Tibial artery (tissue), 4 donors: ENCODE data around the gene TMEM135.
"Not testable (repeated sequence)": the region's sequence is repeated elsewhere in the genome, so short reads cannot be mapped to it uniquely, and the experiment has no call there.

Experiments used
- DNase-seq, 2 donors: peaks; one replicate each; pipeline ENCODE4 v3.0.0-alpha.2; 2019
- H3K27ac ChIP-seq, 2 donors: fragments of 200-600 bp; sonication (generic) in 1 of 2; 1 replicate in 1 of 2; 2 replicates in 1 of 2; pipeline ENCODE4 v1.5.1; 2018 to 2019; ENCODE audit warnings: mild to moderate bottlenecking in 1 of 2
- H3K27me3 ChIP-seq, 2 donors: fragments of 200-600 bp; sonication (generic) in 1 of 2; one replicate each; pipeline versions ENCODE4 v1.5.1 to v1.6.0; 2016 to 2019
- H3K36me3 ChIP-seq, 3 donors: fragments of 200-600 bp; sonication (generic) in 2 of 3; one replicate each; pipeline ENCODE4 v1.5.1; 2016 to 2019; ENCODE audit warnings: mild to moderate bottlenecking in 2 of 3
- H3K4me1 ChIP-seq, 4 donors: fragments of 200-600 bp; sonication (generic) in 2 of 4; 1 replicate in 3 of 4; 2 replicates in 1 of 4; pipeline ENCODE4 v1.5.1; 2016 to 2019
- H3K4me3 ChIP-seq, 2 donors: fragments of 200-600 bp; sonication (generic) in 1 of 2; 1 replicate in 1 of 2; 2 replicates in 1 of 2; pipeline ENCODE4 v1.5.1; 2018 to 2019; ENCODE audit warnings: mild to moderate bottlenecking in 2 of 2
- H3K9me3 ChIP-seq, 3 donors: fragments of 200-600 bp; sonication (generic) in 1 of 3; one replicate each; pipeline ENCODE4 v1.5.1; 2016 to 2019
- intact Hi-C: fragments of 100-400 bp; cut with DNase I; formaldehyde crosslinking; loops from one replicate; pipeline ENCODE4 v1.15.0; 2023; ENCODE audit warnings: low total_unique reads
- TF ChIP-seq, protein P1 (sequence below), 2 experiments: fragments of 200-600 bp in 1 of 2; fragments of 450-650 bp in 1 of 2; IDR thresholded peaks; one replicate each; pipeline ENCODE4 v1.5.1; 2017 to 2019; ENCODE audit warnings: antibody characterized with exemption in 2 of 2, mild to moderate bottlenecking in 1 of 2, moderate library complexity in 1 of 2

Gene TMEM135

GRCh38 chr11:87179621-87180020, 141.9 kb downstream of the TMEM135 start:
- intact Hi-C loops, result no loop called here
- H3K9me3 ChIP-seq, result no peaks in the 10 kb centered on the region
- no peak for DNase-seq

DNA sequence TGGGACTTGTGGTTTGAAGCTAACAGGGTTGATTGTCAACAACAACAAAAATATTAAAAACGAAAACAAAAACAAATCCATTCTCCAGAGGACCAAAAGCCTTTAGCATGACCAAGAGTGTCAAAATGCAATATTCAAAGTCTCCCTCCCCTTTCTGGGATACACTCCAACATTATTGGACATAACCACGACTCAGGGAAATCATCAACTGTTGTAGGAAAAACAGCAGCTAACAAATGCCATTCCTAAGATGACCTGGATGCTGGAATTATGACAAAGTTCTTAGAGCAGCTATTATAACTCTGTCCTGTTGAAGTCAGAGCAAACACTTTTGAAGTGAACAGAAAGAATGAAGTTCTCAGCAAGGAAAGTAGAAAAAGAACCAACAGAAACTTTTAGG, 143.0 kb downstream of the TMEM135 start:
- no peak for DNase-seq
- intact Hi-C loops, result no loop called here
- TF ChIP-seq, protein P1, sequence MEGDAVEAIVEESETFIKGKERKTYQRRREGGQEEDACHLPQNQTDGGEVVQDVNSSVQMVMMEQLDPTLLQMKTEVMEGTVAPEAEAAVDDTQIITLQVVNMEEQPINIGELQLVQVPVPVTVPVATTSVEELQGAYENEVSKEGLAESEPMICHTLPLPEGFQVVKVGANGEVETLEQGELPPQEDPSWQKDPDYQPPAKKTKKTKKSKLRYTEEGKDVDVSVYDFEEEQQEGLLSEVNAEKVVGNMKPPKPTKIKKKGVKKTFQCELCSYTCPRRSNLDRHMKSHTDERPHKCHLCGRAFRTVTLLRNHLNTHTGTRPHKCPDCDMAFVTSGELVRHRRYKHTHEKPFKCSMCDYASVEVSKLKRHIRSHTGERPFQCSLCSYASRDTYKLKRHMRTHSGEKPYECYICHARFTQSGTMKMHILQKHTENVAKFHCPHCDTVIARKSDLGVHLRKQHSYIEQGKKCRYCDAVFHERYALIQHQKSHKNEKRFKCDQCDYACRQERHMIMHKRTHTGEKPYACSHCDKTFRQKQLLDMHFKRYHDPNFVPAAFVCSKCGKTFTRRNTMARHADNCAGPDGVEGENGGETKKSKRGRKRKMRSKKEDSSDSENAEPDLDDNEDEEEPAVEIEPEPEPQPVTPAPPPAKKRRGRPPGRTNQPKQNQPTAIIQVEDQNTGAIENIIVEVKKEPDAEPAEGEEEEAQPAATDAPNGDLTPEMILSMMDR (IDR thresholded peaks at IDR 0.05), result no peak

More at GRCh38 chr11:87179621-87180020, 141.9 kb downstream of the TMEM135 start:
- Histone ChIP-seq H3K27me3 (no peaks in the 10 kb centered on the region), H3K36me3 (no peaks in the 10 kb centered on the region), H3K4me3 (no peak overlapping the region), H3K27ac (no peak overlapping the region), H3K4me1 (peaks cover 0 to 8% (median 2%) of the 10 kb centered on the region in 4 donors)
- TF ChIP-seq, protein P1 (IDR thresholded peaks at IDR 0.05), result no peak

GRCh38 chr11:87181143-87181542, 143.4 kb downstream of the TMEM135 start:
- no peak overlapping the region for H3K27ac ChIP-seq
- no peaks in the 10 kb centered on the region for H3K27me3 ChIP-seq
- TF ChIP-seq, protein P1 (IDR thresholded peaks at IDR 0.05), result no peak
- intact Hi-C loops, result no loop called here
- no peaks in the 10 kb centered on the region for H3K9me3 ChIP-seq
- no peak for DNase-seq
- no peaks in the 10 kb centered on the region for H3K4me1 ChIP-seq
- no peaks in the 10 kb centered on the region for H3K36me3 ChIP-seq
- H3K4me3 ChIP-seq, result no peak overlapping the region

More for the DNA sequence above, 143.0 kb downstream of the TMEM135 start:
- Histone ChIP-seq H3K36me3 (no peaks in the 10 kb centered on the region), H3K27me3 (no peaks in the 10 kb centered on the region), H3K27ac (no peak overlapping the region), H3K9me3 (no peaks in the 10 kb centered on the region), H3K4me1 (no peaks in the 10 kb centered on the region), H3K4me3 (no peak overlapping the region)

GRCh38 chr11:87185228-87185627, 147.5 kb downstream of the TMEM135 start:
- H3K27ac ChIP-seq, result no peak overlapping the region
- no peaks in the 10 kb centered on the region for H3K27me3 ChIP-seq
- no peaks in the 10 kb centered on the region for H3K4me1 ChIP-seq
- no peak overlapping the region for H3K4me3 ChIP-seq
- intact Hi-C loops, result no loop called here
- TF ChIP-seq, protein P1 (IDR thresholded peaks at IDR 0.05), result no peak
- DNase-seq, result no peak
- no peaks in the 10 kb centered on the region for H3K36me3 ChIP-seq
- no peaks in the 10 kb centered on the region for H3K9me3 ChIP-seq

DNA sequence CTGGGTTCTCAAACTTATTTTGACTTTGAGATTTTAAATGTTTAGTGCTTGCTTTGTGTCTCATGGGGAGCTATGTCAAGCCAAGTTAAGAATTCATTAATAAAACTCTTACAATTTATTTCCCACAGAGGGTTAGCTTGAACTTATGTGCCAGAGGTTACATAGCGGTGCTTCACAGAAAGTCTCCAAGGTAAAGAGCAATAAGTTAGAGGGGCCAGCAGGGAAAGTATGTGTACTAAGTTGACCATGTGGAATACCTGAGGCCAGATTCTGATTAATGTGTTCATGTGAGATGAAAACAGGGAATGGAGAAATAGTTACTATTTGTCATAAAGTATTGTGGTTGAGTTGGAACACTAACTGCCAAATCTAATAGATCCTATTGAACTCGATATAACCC, 149.3 kb downstream of the TMEM135 start:
- intact Hi-C loops, result no loop called here
- Histone ChIP-seq H3K27ac (no peak overlapping the region), H3K36me3 (no peaks in the 10 kb centered on the region), H3K27me3 (no peaks in the 10 kb centered on the region), H3K4me1 (no peaks in the 10 kb centered on the region), H3K9me3 (no peaks in the 10 kb centered on the region), H3K4me3 (no peak overlapping the region)
- TF ChIP-seq, protein P1 (IDR thresholded peaks at IDR 0.05), result no peak
- no peak for DNase-seq

DNA sequence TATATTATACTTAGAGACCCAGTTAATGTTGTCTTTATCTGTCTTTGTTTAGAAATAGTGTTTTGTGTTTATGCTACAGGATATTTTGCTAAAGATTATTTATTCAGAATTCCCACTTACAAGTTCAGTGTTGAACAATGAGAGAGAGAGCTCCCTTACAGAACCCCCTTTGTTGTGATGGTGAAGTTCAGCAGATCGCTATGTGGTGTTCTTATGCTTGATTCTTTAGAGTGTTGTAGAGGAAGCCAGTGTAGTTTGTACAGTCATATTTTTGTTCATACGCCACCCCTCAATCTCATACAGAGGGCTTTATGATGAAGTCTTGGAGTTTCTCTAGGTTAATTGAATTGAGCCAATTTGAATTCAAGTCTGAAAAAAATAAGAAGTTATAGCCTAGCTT, 150.2 kb downstream of the TMEM135 start:
- Histone ChIP-seq H3K27ac (no peak overlapping the region), H3K36me3 (no peaks in the 10 kb centered on the region), H3K27me3 (no peaks in the 10 kb centered on the region), H3K4me1 (no peaks in the 10 kb centered on the region), H3K4me3 (no peak overlapping the region), H3K9me3 (no peaks in the 10 kb centered on the region)
- TF ChIP-seq, protein P1 (IDR thresholded peaks at IDR 0.05), result no peak
- no peak for DNase-seq
- intact Hi-C loops, result no loop called here

DNA sequence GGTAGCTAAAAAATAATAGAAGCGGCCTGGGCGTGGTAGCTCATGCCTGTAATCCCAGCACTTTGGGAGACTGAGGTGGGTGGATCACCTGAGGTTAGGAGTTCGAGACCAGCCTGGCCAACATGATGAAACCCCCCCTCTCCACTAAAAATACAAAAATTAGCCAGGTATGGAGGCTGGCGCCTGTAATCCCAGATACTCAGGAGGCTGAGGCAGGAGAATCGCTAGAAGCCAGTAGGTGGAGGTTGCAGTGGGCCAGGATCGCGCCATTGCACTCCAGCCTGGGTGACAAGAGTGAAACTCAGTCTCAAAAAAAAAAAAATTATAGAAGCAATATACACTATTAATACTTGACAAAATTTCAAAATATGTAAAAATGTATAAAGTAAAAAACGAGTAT, 150.7 kb downstream of the TMEM135 start:
- H3K36me3 ChIP-seq, intact Hi-C loops, H3K27me3 ChIP-seq, H3K4me1 ChIP-seq, H3K9me3 ChIP-seq, H3K27ac ChIP-seq, H3K4me3 ChIP-seq, DNase-seq: not testable (repeated sequence)

DNA sequence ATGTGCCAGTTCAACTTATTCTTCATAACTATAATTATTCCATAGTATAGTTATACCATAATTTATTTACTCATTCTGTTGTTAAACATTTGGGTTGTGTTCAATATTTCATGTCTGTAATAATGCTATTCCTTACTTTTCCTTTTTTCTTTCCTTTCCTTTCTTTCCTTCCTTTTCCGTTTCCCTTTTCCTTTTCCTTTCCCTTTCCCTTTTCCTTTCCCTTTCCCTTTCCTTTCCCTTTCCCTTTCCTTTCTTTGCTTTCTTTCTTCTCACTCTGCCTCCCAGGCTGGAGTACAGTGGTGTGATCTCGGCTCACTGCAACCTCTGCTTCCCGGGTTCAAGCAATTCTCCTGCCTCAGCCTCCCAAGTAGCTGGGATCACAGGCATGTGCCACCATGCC, 151.2 kb downstream of the TMEM135 start:
- H3K9me3 ChIP-seq, H3K4me3 ChIP-seq, DNase-seq, intact Hi-C loops, H3K27me3 ChIP-seq, H3K36me3 ChIP-seq, H3K27ac ChIP-seq, H3K4me1 ChIP-seq: not testable (repeated sequence)
